Endothelial cell of umbilical vein (primary cell): Measurements from ENCODE around the gene TMEM170B. TPM values are rescaled to one million over a fixed set of nuclear protein-coding genes. Genes with fewer than 3 reads are reported as not detected.

Experiments
- BruUV-seq: library from RNA; stranded (reverse); fragments of 400-500 nt; replicated peaks from 2 replicates; lab custom pipeline; 2021; lab: Mats Ljungman, UMichigan
- CTCF ChIA-PET: fragments of 300-600, 350-600 bp; sonication (Branson Sonifier 250); formaldehyde crosslinking; loops from one replicate; lab custom pipeline; 2021; ENCODE audit warnings: antibody characterized with exemption, inconsistent platforms; lab: Charles Lee
- POLR2A ChIA-PET: fragments of 300-600, 350-600 bp; sonication (Branson Sonifier 250); formaldehyde crosslinking; loops from one replicate; lab custom pipeline; 2021; ENCODE audit warnings: antibody characterized with exemption, inconsistent platforms; lab: Charles Lee
- DNase-seq: peaks from one replicate; pipeline ENCODE4 v3.0.0-alpha.2; 2011; ENCODE audit warnings: low read depth, low spot score
- FAIRE-seq: peaks from 2 replicates; lab custom pipeline; 2011; peaks lifted over from hg19 to GRCh38; lab: Jason Lieb, UNC
- H2AFZ ChIP-seq: 2 replicates; pipeline ENCODE4 v1.6.0; 2012; ENCODE audit warnings: low read depth, low read length, control low read depth, inconsistent platforms
- H3K27ac ChIP-seq: 2 replicates; pipeline ENCODE4 v1.5.1; 2011; ENCODE audit warnings: low read depth, mild to moderate bottlenecking, control low read depth, low read length, moderate library complexity; ENCODE audit not compliant: insufficient read depth
- H3K27me3 ChIP-seq, 2 experiments: 2 replicates each; pipeline versions ENCODE4 v1.6.0 to v1.6.1; 2011; ENCODE audit warnings: low read length in 2 of 2, mixed read lengths in 1 of 2; ENCODE audit not compliant: control insufficient read depth in 2 of 2, insufficient read depth in 2 of 2
- H3K36me3 ChIP-seq, 2 experiments: 2 replicates in 1 of 2; 3 replicates in 1 of 2; pipeline ENCODE4 v1.5.1; 2011; ENCODE audit warnings: low read length in 2 of 2, mild to moderate bottlenecking in 1 of 2, moderate library complexity in 1 of 2; ENCODE audit not compliant: control insufficient read depth in 2 of 2, insufficient read depth in 2 of 2; ENCODE audit errors: extremely low read depth in 1 of 2
- H3K4me1 ChIP-seq: 3 replicates; pipeline ENCODE4 v1.5.1; 2011; ENCODE audit warnings: mild to moderate bottlenecking, low read length; ENCODE audit not compliant: control insufficient read depth, insufficient read depth; ENCODE audit errors: extremely low read depth
- H3K4me2 ChIP-seq: 2 replicates; pipeline ENCODE4 v1.6.1; 2011; ENCODE audit warnings: low read length, control low read depth, mixed read lengths; ENCODE audit not compliant: insufficient read depth
- H3K4me3 ChIP-seq, 3 experiments: fragments of 200-600 bp in 1 of 3; sonication (generic), shearing (Covaris generic) in 1 of 3; replicated peaks in 1 of 3; 2 replicates each; pipeline ENCODE4 v1.5.1; 2011 to 2016; ENCODE audit warnings: control low read depth in 3 of 3, low read length in 3 of 3, mild to moderate bottlenecking in 2 of 3, inconsistent platforms in 1 of 3, low read depth in 1 of 3, moderate library complexity in 1 of 3; ENCODE audit not compliant: insufficient read depth in 1 of 3
- H3K79me2 ChIP-seq: 2 replicates; pipeline ENCODE4 v1.6.0; 2012; ENCODE audit warnings: low read length, inconsistent platforms; ENCODE audit not compliant: control insufficient read depth, insufficient read depth
- H3K9ac ChIP-seq: replicated peaks from 2 replicates; pipeline ENCODE3; 2011; ENCODE audit warnings: low read length, control low read depth; ENCODE audit not compliant: insufficient read depth; ENCODE audit errors: extremely low read depth
- H3K9me1 ChIP-seq: replicated peaks from 3 replicates; pipeline ENCODE4 v1.6.0; 2011; ENCODE audit warnings: mild to moderate bottlenecking, low read length; ENCODE audit not compliant: control insufficient read depth, insufficient read depth; ENCODE audit errors: extremely low read depth
- H3K9me3 ChIP-seq: replicated peaks from 2 replicates; pipeline ENCODE4 v1.5.1; 2012; ENCODE audit warnings: low read length, inconsistent platforms; ENCODE audit not compliant: control insufficient read depth, insufficient read depth
- H4K20me1 ChIP-seq: replicated peaks from 2 replicates; pipeline ENCODE3; 2011; ENCODE audit warnings: mild to moderate bottlenecking, low read length; ENCODE audit not compliant: control insufficient read depth, insufficient read depth; ENCODE audit errors: extremely low read depth
- EZH2 ChIP-seq: IDR thresholded peaks from 2 replicates; pipeline ENCODE4 v1.6.1; 2012; ENCODE audit warnings: borderline replicate concordance, low read depth, mild to moderate bottlenecking, moderate library complexity, low read length, inconsistent platforms; ENCODE audit not compliant: severe bottlenecking
- FOS ChIP-seq: IDR thresholded peaks from 2 replicates; pipeline ENCODE4 v1.6.1; 2011; ENCODE audit warnings: mild to moderate bottlenecking, low read length, moderate library complexity, borderline replicate concordance; ENCODE audit not compliant: insufficient read depth
- GATA2 ChIP-seq: IDR thresholded peaks from 2 replicates; pipeline ENCODE4 v1.7.0; 2011; ENCODE audit warnings: low read depth, mild to moderate bottlenecking, moderate library complexity, mixed read lengths, low read length; ENCODE audit not compliant: insufficient read length, insufficient read depth
- JUN ChIP-seq: IDR thresholded peaks from 2 replicates; pipeline ENCODE4 v1.6.1; 2011; ENCODE audit warnings: borderline replicate concordance, low read depth; ENCODE audit not compliant: insufficient read length, insufficient read depth
- MYC ChIP-seq: IDR thresholded peaks from one replicate; pipeline ENCODE4 v1.6.1; 2011; ENCODE audit warnings: mild to moderate bottlenecking, low read depth, low read length
- POLR2A ChIP-seq: IDR thresholded peaks from 2 replicates; pipeline ENCODE4 v1.6.1; 2012; ENCODE audit warnings: low read depth, mild to moderate bottlenecking, control low read depth, low read length
- POLR2AphosphoS5 ChIP-seq: IDR thresholded peaks from 2 replicates; pipeline ENCODE4 v1.6.1; 2012; ENCODE audit warnings: low read depth, mild to moderate bottlenecking, control low read depth, low read length, moderate library complexity; ENCODE audit not compliant: insufficient read depth
- dilution Hi-C: fragments of 300-500 bp; cut with MboI; formaldehyde crosslinking; loops from one replicate; pipeline ENCODE4 v1.15.0; 2019; ENCODE audit warnings: low sequenced_read_pairs; ENCODE audit not compliant: extremely low pct_ligation_motif_present
- intact Hi-C: fragments of 100-400 bp; cut with micrococcal nuclease; formaldehyde crosslinking; loops from one replicate; pipeline ENCODE4 v1.10.0; 2022
- polyA plus RNA-seq, 4 experiments: library from polyadenylated mRNA; depleted of rRNA in 3 of 4; stranded (reverse) in 3 of 4; unstranded in 1 of 4; fragments of >200 nt; gene quantifications; 2 replicates each; pipeline versions ENCODE4 v1.2.1 to v1.2.3, GENCODE V29; 2011 to 2012; ENCODE audit warnings: missing spikeins in 1 of 4
- total RNA-seq: library from RNA; stranded (reverse); gene quantifications from 2 replicates; pipeline ENCODE4 v1.2.3, GENCODE V29; 2021
- TF ChIP-seq, protein P1 (sequence below), 2 donors: IDR thresholded peaks; 1 replicate in 1 of 2; 2 replicates in 1 of 2; pipeline ENCODE4 v1.5.1; 2011; ENCODE audit warnings: low read length in 2 of 2, mild to moderate bottlenecking in 2 of 2, moderate library complexity in 2 of 2, control low read depth in 1 of 2, inconsistent platforms in 1 of 2, low read depth in 1 of 2; ENCODE audit not compliant: insufficient read depth in 1 of 2; ENCODE audit errors: extremely low read depth in 1 of 2
- TF ChIP-seq, protein P2 (sequence below): IDR thresholded peaks from 2 replicates; pipeline ENCODE4 v1.6.1; 2011; ENCODE audit not compliant: insufficient read depth, insufficient read length

TMEM170B gene
- total and polyA plus RNA-seq, 2 donors (not counting 3 experiments of a cell fraction or from before 2014, with no cell fraction given), result 1.1 to 4.2 TPM

DNA sequence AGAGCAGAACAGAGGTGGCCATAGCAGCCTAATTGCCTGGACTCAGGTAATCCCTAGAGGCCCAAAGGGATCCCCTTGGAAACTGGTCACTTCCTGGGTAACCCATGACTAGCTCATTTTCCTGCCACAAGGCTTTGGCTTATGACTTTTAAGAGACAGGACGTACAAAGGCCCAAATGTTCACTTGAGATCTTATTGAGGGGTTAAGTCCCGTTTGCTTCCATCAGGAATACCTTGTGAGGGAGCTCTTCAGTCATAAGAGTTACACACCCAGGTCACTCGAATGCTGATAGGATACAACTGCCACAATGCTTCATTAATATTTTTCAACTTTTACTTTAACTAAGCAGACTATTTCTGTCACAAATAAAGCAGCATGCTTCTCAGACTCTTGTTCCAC, 51.7 kb downstream of the TMEM170B start:
- Histone ChIP-seq H3K9me3 (no peaks in the 10 kb centered on the region), H3K79me2 (no peaks in the 10 kb centered on the region), H3K27me3 (no peaks in the 10 kb centered on the region), H4K20me1 (no peaks in the 10 kb centered on the region), H3K36me3 (no peaks in the 10 kb centered on the region), H3K27ac (peak overlapping the region; percentile 64), H3K4me1 (peaks cover 31% of the 10 kb centered on the region), H3K4me3 (no peak overlapping the region), H3K9me1 (no peaks in the 10 kb centered on the region), H2AFZ (peak overlapping the region; percentile 4), H3K9ac (no peak overlapping the region), H3K4me2 (no peak overlapping the region)
- ChIA-PET POLR2A (interaction anchor here (0.6 to 2.1 kb wide), 5 partner anchors 17 to 700 kb away, joined by 3 to 8 read pairs (median 6); partner anchors contain the start of gene EDN1), CTCF (interaction anchor here (1.0 to 2.2 kb wide), 5 partner anchors 14 to 700 kb away, joined by 3 to 13 read pairs (median 4); partner anchors contain the start of gene EDN1)
- dilution Hi-C loops, result no loop called here
- DNase-seq, result peak; percentile 28
- peak; percentile 64 for FAIRE-seq
- TF ChIP-seq GATA2 (no peak), MYC (no peak), POLR2A (no peak), POLR2AphosphoS5 (no peak), FOS (no peak), JUN (no peak), EZH2 (no peak)
- TF ChIP-seq, protein P1, sequence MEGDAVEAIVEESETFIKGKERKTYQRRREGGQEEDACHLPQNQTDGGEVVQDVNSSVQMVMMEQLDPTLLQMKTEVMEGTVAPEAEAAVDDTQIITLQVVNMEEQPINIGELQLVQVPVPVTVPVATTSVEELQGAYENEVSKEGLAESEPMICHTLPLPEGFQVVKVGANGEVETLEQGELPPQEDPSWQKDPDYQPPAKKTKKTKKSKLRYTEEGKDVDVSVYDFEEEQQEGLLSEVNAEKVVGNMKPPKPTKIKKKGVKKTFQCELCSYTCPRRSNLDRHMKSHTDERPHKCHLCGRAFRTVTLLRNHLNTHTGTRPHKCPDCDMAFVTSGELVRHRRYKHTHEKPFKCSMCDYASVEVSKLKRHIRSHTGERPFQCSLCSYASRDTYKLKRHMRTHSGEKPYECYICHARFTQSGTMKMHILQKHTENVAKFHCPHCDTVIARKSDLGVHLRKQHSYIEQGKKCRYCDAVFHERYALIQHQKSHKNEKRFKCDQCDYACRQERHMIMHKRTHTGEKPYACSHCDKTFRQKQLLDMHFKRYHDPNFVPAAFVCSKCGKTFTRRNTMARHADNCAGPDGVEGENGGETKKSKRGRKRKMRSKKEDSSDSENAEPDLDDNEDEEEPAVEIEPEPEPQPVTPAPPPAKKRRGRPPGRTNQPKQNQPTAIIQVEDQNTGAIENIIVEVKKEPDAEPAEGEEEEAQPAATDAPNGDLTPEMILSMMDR (IDR thresholded peaks at IDR 0.05; ENCODE audit: extremely low read depth in 1 of 2, insufficient read depth in 1 of 2, low read depth in 1 of 2, low read length in 2 of 2), result no peak
- TF ChIP-seq, protein P2, sequence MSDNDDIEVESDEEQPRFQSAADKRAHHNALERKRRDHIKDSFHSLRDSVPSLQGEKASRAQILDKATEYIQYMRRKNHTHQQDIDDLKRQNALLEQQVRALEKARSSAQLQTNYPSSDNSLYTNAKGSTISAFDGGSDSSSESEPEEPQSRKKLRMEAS, result no peak
- intact Hi-C loops, result loop anchor here (5.0 kb wide), 4 partner anchors 178 to 1303 kb away; no protein-coding TSS in a partner anchor
- no TSS peak for BruUV-seq
